A673 (cell line): ENCODE measurements around the gene WSCD2. TPM values are rescaled to one million over a fixed set of nuclear protein-coding genes. Genes with fewer than 3 reads are reported as not detected.

Source experiments
- BruUV-seq: library from RNA; stranded (reverse); fragments of 400-500 nt; replicated peaks from 2 replicates; lab custom pipeline; 2021; lab: Mats Ljungman, UMichigan
- CTCF ChIA-PET: fragments of 300-600 bp; sonication (Branson Sonifier 250); formaldehyde crosslinking; loops from one replicate; lab custom pipeline; 2022; ENCODE audit warnings: antibody characterized with exemption; lab: Charles Lee
- POLR2A ChIA-PET: fragments of 300-600 bp; sonication (Branson Sonifier 250); formaldehyde crosslinking; loops from one replicate; lab custom pipeline; 2022; ENCODE audit warnings: antibody characterized with exemption; ENCODE audit not compliant: low non-redundant PET; lab: Charles Lee
- DNase-seq: peaks from one replicate; pipeline ENCODE4 v3.0.0-alpha.2; 2015; ENCODE audit warnings: low spot score
- H3K27ac ChIP-seq: fragments of 200-600 bp; sonication (generic); 2 replicates; pipeline ENCODE4 v1.5.1; 2016; ENCODE audit warnings: mixed run types, low read depth, mild to moderate bottlenecking, mixed read lengths, antibody characterized with exemption, low read length; ENCODE audit not compliant: poor library complexity, severe bottlenecking
- H3K27me3 ChIP-seq: fragments of 200-600 bp; sonication (generic); replicated peaks from 2 replicates; pipeline ENCODE4 v1.6.1; 2017; ENCODE audit warnings: mixed run types, low read depth, mild to moderate bottlenecking, mixed read lengths, antibody characterized with exemption, low read length; ENCODE audit not compliant: insufficient read depth, poor library complexity
- H3K36me3 ChIP-seq: fragments of 200-600 bp; sonication (generic); 2 replicates; pipeline ENCODE4 v1.6.1; 2016; ENCODE audit warnings: mixed run types, mild to moderate bottlenecking, mixed read lengths, antibody characterized with exemption, low read length; ENCODE audit not compliant: insufficient read depth, poor library complexity, severe bottlenecking
- H3K4me1 ChIP-seq: fragments of 200-600 bp; sonication (generic); 2 replicates; pipeline ENCODE4 v1.6.1; 2017; ENCODE audit warnings: mixed run types, mild to moderate bottlenecking, mixed read lengths, antibody characterized with exemption, low read length; ENCODE audit not compliant: insufficient read depth, poor library complexity, severe bottlenecking
- H3K4me3 ChIP-seq: fragments of 200-600 bp; sonication (generic); 2 replicates; pipeline ENCODE4 v1.5.1; 2016; ENCODE audit warnings: low read depth, mixed run types, mild to moderate bottlenecking, mixed read lengths, low read length; ENCODE audit not compliant: poor library complexity, severe bottlenecking
- H3K9me3 ChIP-seq: fragments of 200-600 bp; sonication (generic); 2 replicates; pipeline ENCODE4 v1.6.1; 2016; ENCODE audit warnings: mixed run types, low read depth, mild to moderate bottlenecking, mixed read lengths, antibody characterized with exemption, low read length; ENCODE audit not compliant: poor library complexity, severe bottlenecking
- CTCF ChIP-seq: fragments of 300-800, 200-600 bp; sonication (generic); conservative IDR thresholded peaks from 2 replicates; pipeline ENCODE4 v1.5.1; 2017; ENCODE audit warnings: low read depth, mild to moderate bottlenecking, antibody characterized with exemption, low read length, moderate library complexity, mixed read lengths
- EZH2 ChIP-seq: fragments of 200-600 bp; sonication (generic); IDR thresholded peaks from 2 replicates; pipeline ENCODE4 v1.6.1; 2017; ENCODE audit warnings: borderline replicate concordance, low read depth, mild to moderate bottlenecking, mixed read lengths, antibody characterized with exemption, low read length; ENCODE audit not compliant: poor library complexity, severe bottlenecking
- intact Hi-C: fragments of 100-400 bp; cut with micrococcal nuclease; formaldehyde crosslinking; loops from one replicate; pipeline ENCODE4 v1.10.0; 2022; ENCODE audit not compliant: unreplicated experiment
- total RNA-seq: library from RNA; stranded (reverse); gene quantifications from 2 replicates; pipeline ENCODE4 v1.2.3, GENCODE V29; 2021

WSCD2 gene
- total RNA-seq, 1 experiment from 2014 or later: not detected

- TF ChIP-seq EZH2 (no peak), CTCF (no peak)
- Histone ChIP-seq H3K27me3 (peaks cover 73% of the 10 kb centered on the region), H3K36me3 (no peaks in the 10 kb centered on the region), H3K27ac (no peak overlapping the region), H3K9me3 (no peaks in the 10 kb centered on the region), H3K4me3 (no peak overlapping the region), H3K4me1 (no peaks in the 10 kb centered on the region)
- no peak for DNase-seq
- CTCF ChIA-PET: no interaction called here
- POLR2A ChIA-PET: no interaction called here
- no TSS peak for BruUV-seq
- intact Hi-C loops: loop anchor here (10.0 kb wide), 1 partner anchor 328 kb away; no protein-coding TSS in a partner anchor
These were observed 2.0 kb upstream of the WSCD2 start for GRCh38 chr12:108126990-108127501.

- Histone ChIP-seq H3K4me1 (no peaks in the 10 kb centered on the region), H3K36me3 (no peaks in the 10 kb centered on the region), H3K27me3 (peaks cover 79% of the 10 kb centered on the region), H3K9me3 (no peaks in the 10 kb centered on the region), H3K27ac (no peak overlapping the region), H3K4me3 (no peak overlapping the region)
- BruUV-seq: no TSS peak
- POLR2A ChIA-PET: no interaction called here
- TF ChIP-seq EZH2: no peak
- no peak for TF ChIP-seq CTCF
- DNase-seq: no peak
- CTCF ChIA-PET: no interaction called here
- intact Hi-C loops: loop anchor here (10.0 kb wide), 1 partner anchor 327 kb away; no protein-coding TSS in a partner anchor
These were observed 1.4 kb upstream of the WSCD2 start for GRCh38 chr12:108127654-108128053.

- H3K36me3 ChIP-seq: no peaks in the 10 kb centered on the region
- POLR2A ChIA-PET: no interaction called here
- intact Hi-C loops: loop anchor here (10.0 kb wide), 1 partner anchor 326 kb away; no protein-coding TSS in a partner anchor
- no peak overlapping the region for H3K27ac ChIP-seq
- no peaks in the 10 kb centered on the region for H3K4me1 ChIP-seq
- BruUV-seq: no TSS peak
- TF ChIP-seq CTCF (no peak), EZH2 (no peak)
- H3K4me3 ChIP-seq: no peak overlapping the region
- no peaks in the 10 kb centered on the region for H3K9me3 ChIP-seq
- H3K27me3 ChIP-seq: peaks cover 86% of the 10 kb centered on the region
- CTCF ChIA-PET: interaction anchor here (0.6 kb wide), 2 partner anchors 78 to 723 kb away, joined by 3 to 5 read pairs; no protein-coding TSS in a partner anchor
- no peak for DNase-seq
These were observed 669 bp upstream of the WSCD2 start for GRCh38 chr12:108128221-108129016.
